NCI-H128 (cell line): ENCODE data around the gene STK35.

Source experiments
- DNase-seq: peaks from one replicate; lab custom pipeline; 2025; ENCODE audit not compliant: unreplicated experiment; lab: John Stamatoyannopoulos, UW

STK35 gene

DNA sequence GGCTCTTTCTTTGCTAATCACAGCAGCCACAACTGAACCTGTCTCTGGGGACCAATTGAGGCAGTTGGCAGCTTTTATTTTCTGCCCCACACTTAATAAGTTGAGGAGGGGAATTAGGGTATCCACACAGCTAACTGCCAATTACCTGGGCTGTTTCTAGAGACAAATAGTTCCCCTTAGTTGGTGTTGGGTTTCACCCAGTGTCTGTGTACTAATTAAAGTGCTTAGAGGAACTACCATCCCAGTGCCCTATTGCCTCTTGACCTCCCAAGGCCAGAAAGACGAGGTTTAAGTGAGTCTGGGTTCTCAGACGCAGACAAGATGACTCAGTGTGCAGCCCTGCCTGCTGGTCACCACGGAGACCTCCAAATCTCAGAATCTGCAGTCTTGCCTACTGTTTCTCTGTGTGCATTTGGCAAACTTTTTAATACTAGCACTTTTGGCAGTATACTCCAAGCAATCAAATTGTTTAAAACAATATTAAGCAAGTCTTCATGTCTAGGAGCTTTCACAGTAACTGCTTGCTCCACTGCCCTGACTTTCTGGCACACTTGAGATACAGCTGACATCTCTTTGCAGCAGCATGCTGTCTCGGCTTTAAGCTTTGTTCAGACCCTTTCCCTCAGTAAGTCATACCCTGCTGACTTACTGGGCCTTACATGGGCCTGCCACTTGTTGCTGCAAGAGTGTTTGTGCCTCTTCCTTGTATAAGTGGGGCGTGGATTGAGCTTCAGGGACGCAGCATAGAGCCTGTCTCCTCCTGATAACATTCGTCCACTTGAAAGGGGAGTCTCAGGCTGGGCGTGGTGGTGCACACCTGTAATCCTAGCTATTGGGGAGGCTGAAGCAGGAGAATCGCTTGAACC, 31.9 kb downstream of the STK35 start:
- no peak for DNase-seq

DNA sequence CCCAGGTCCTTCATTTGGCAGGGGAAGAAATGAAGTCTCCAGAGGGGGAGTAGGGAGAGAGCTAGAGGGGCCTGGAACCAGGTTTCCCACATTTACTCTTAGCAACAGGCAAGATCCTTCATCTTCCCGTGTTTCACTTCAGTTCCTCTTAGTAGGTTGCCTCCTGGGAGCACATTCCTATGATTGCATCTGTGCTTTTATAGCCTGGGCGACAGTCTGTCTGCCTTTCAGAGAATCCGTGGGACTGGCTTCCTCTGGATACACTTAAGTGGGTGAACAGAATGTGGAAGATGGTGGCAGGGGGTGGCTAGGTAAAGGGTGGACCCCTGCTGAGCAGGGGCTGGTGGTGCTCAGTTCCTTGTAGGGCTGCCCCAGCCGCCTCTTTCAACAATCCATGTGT, 33.4 kb downstream of the STK35 start:
- no peak for DNase-seq

DNA sequence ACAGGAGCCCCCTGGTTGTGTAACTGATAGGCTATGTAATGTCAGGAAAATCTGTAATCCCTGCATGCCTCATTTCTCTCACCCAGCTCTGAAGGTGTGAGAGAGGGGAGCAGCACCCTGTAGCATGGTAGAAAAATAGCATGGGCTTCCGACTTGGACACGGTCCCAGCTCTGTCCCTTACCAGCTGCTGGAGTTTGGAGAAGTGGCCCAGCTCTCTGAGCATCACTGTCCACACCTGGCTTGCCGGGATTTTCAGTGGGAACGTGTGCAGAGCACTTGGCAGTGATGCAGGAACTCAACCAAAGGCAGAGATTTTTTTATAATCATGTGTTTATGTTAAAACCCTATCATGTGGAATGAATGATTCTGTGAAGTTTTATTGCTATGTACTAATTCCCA, 34.6 kb downstream of the STK35 start:
- no peak for DNase-seq

DNA sequence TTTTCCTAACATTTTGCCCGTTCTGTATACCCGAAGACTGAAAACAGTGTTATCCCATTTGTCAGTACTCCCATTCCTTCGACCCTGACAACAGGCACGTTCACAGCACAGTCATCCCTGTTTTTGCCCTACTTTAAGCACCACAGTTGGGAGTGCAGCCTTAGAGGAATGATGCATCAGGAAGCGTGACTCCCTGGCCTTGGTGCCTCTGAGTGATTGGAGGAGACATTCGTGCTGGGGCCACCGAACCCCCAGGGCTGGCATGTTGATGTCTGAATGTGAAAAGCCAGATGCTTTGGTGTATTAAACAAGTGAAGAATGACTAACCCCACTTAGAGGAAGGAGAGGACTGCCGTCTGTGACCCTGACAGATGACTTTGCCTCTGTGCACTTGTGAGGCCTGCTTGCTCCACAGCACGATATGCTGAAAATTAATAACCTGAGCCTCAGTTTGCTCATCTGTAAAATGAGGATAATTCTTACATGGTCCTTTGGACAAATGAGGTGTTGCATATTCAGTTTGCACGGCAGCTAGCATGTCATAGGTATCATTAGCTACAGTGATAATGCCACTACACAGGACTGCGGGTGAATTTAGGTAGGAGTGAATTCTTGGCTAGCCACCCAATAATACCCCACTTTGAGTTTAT, 36.0 kb downstream of the STK35 start:
- no peak for DNase-seq

DNA sequence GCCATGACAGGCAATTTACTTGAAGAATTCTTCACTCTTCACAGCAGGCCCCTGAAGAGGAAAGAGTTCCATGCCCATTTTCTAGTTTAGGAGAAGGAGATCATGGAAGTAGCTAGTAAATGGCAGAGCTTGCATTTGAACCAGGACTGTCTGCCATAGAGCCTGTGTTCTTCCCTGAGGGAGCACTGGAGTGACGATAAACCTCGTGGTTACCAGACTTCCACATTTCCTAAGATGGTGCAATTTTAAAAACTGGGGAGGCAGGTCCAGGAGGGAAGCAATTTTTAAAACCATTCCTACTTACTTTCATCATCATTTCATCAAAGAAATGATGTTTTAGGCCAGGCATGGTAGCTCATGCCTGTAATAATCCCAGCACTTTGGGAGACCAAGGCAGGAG, 36.8 kb downstream of the STK35 start:
- DNase-seq: no peak

DNA sequence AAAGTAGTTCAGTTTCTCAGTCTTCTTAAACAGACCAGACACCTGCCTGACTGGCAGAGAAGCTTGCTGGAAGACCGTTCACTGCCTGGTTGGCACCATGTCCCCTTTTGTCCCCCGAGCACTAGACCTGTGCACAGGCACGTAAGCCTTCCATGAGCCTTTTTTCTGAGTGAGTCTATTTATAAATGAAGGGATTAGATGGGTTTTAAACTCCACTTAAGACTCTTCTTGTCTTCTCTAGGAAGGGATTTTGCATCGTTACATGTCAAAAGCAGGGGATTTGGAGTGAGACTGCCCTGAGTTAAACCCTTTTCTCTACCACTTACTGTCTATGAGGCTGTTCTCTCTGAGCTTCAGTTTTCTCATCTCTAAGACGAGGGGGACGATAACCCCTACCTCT, 37.6 kb downstream of the STK35 start:
- no peak for DNase-seq

DNA sequence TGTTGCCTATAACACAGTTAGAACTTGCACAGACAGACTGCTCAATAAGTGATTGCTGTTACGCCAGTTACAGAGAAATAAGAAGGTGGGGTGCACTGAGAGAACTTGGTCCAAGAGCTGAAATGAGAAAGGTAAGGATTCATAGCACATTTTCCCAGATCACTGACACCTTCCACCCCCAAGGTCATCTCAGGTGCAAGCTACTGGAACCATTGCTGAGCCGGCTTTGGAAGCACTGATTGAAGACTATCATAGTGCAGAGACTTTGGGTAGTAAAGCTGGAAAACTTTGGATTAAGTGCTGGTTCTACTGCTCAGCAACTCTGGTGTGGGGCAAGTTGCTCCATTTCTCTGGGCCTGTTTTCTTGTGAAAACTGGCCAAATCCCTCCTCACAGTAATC, 38.1 kb downstream of the STK35 start:
- DNase-seq: no peak

DNA sequence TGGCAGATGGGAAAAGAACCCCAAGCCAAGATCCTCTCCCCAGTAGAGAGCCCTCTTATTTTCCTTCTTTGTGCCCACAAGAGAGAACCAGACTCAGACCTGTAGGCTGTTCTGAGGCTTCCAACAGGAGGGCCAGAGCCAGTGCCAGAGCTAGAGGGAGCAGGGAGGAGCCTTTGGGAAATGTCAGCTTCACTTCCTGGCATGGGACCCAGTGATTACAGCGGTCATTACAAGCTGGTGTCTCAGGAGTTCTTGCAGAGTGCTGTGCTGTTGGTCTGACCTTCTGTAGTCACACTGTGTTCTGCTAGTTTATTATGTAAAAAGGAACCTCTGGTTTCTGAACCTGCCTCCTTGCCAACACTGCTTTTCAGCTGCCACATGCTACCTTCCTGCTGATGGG, 38.9 kb downstream of the STK35 start:
- no peak for DNase-seq

DNA sequence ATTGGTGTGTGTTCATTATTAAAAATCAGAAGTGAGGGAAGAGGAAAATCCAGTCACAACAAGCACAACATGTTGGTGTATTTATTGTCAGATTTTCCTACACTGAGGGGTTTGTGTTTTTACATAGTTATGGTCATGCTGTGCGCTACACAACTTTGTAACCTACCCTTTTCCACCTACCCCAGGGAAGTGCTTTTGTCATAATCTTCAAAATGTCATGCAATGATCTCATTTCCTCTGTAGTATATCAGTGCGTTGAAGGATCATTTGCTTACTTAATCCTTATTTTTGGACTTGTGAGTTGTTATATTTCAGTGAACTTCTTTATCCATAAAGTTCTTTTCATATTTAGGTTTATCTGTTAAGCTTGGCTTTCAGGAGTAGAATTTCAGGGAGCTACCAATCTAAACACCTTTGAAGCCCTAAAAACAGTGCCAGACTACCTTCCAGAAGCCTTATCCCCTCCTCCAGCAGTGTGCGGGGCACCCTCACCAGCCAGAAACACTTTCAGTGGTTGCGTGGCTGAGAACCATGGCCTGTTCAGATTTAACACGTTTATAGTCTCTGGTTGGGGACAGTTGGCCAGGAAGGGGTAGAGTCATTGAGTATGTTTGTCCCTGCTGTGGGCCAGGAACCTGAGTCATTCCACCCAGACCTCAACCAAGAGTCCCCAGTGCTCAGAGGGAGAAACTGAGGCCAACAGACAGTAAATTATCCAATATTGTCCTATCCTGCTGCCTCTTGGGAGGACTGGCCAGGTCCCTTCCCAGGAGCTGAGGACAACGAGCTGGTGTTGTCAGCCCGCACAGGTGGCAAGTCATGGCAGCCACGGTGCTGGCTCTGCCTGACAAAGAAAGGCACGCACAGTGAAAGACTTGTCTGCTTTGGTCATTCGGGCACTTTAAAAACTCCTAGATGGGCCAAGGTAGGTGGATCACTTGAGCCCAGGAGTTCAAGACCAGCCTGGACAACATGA, 40.3 kb downstream of the STK35 start:
- no peak for DNase-seq

DNA sequence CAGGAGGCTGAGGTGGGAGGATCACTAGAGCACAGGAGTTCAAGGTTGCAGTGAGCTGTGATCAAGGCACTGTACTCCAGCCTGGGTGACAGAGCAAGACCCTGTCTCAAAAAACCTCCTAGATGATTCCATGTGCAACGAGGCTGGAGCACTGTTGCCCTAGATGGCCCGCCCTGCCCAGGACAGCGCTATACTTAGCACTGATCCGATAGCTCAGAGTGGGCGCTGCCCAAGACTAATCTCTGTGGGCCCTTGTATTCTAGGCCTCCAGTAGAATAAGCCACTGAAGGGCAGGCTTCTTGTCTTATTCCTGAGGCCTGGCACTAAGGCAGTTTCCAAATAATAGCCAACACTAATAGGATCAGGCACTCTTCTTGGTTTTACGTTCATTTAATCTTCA, 41.0 kb downstream of the STK35 start:
- no peak for DNase-seq

DNA sequence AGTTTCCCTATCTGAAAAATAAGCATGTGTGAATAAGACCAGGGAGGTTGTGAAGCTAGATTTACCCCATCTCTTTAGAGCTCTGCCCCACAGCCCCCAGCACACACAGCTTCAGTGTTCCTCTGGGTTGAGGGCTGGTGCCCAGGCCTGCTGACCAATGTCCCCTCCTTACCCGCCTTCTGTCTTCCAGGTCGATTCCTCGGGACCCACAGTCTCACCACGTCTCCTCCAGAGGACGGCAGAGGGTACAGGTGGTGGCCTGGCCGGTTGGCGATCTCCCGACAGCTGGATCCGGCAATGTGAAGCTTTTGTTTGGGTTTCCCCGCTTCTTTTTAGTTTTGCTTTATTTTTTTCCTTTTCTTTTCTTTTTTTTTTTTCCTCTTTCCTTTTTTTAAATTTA, 42.0 kb downstream of the STK35 start:
- no peak for DNase-seq

DNA sequence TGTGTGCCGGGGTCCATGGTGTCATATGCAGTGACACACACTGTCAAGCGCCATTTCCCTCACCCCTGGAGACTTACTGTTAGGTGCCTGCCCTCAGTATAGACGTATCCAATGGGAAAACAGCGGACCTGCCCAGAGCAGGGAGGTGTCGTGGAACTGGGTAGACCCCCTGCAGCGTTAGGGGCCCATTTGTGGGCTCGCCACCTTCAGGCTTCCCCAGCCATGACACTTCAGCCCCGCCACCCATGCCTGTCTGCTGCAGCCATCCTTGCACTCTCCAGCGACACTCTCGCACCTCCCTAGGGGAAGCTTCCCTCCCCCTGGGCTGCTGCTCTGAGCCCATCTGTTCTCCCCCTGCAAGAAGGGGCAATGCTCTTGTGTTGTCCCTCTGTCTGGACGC, 43.2 kb downstream of the STK35 start:
- DNase-seq: no peak

DNA sequence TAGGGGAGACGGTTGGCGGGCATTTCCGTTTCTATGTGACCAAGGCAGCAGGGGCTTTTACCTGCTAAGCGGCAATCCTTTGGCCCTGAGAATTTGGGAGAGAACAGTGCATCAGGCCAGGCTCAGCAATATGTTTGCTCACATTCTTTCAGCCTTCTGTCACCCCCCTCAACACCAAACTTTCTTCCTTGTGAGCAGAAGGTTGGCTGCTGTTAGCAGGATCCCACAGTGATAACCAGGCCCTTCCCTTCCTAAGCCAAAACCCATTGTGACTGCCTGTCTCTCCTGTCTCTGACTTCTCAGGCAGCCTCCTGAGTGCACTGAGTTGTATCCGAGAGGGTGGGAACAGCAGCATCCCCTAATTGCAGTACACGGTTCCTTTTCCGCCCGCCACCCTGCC, 43.7 kb downstream of the STK35 start:
- no peak for DNase-seq

DNA sequence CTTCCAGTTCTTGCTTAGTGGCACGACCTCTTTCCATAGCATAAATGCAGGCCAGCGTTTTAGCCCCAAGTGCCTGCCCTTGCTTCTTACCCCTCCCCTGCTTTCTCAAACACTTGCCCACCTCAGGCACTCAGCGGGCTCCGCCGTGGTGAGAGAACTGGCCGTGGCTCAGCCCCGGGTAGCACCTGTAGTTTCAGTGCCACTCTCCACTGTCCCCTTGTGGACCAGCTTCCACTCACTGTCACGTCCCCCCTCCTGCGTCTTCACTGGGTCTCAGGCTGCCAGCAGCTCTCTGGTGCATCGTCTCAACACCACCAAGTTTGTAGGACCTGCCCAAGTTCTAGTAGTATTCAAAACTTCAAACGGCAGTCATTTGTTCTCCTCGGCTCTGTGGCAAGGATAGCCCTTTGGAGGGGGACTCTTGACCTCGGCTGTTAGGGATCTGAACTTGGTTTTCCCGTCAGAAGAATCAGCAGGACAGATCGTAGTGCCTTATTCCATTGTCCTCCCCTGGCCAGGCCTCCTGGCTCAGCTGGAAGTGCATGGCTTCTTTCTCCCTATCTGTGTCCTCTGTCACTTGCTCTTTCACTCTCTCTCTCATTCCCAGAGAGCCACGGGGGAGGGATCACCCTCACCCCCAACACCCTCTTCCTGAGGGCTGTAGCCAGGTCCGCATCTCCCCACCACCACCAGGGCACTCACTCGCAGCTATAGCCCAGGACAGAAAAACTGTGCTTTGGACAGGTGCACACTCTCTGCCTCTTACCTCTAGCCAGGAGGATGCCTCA, 44.6 kb downstream of the STK35 start:
- no peak for DNase-seq

DNA sequence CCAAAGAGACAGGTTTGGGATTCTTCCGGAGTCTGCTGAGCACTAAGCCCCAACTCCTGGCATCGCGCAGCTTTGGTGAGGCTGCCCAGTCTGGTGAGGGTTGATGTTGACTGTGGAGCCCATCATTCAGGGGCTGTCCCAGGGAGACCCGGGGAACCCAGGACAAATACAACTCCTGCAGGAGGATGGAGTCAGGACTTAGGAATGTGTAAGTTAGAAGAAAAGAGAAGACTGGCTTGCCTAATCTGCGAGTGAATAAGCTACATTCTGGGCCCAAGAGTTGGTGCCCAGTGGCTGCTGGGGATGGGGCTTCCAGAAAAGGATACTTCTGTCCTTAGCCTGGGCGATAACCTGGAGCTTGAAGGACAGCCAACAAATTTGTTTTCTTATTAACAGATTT, 47.9 kb downstream of the STK35 start:
- DNase-seq: no peak

DNA sequence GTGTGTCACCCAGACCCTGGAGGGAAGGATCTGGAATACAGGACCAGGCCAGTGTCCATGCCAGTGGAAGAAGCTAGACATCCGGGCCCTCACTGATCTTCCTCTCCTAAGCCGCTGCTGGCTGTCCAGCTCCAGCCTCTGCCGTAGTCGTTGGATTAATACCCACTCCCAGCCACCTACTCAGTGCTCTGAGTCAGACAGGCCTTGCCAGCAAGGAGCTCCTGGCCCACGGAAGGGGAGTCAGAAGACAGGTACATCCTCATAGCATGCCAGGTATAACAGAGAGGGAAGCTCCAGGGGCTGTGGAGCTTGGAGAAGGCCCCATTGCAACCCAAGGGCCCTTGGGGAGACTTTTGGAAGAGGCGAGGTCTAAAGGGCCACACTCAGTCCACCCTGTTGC, 49.0 kb downstream of the STK35 start:
- no peak for DNase-seq

DNA sequence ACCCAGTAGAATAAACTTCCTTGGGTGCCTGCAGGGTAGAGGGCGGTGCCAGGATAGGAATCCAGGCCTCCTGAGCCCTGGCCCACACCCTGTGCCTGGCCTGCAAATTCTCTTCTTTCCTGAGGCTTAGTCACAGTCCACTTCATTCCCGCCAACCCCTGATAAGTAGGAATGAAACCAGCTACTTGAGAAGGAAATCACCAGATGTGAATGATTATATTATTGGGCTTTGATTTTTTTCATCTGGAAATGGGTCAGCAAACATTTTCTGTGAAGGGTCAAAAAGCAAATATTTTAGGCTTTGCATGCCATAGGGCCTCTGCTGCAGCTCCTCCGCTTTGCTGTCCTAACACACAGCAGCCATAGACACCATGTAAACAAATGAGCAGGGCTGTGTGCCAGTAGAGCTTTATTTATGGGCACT, 50.2 kb downstream of the STK35 start:
- DNase-seq: no peak

DNA sequence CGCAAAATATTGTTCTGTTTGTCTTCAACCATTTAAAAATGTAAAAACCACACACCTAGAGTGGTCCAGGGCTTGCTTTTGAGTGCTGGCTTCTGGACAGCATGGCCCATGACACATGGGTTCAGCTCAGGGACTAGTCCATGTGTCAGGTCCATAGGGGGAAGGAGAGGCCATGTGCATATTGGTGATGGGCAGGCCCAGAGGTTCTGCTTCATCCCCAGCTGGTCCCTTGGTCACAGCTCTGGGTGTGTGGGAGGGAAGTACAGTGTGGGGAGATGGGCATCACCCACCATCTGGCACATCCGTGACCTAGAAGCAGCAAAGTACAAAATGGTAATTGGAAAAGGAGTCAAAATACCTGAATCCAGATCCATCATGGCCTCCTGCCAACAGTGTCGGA, 50.7 kb downstream of the STK35 start:
- DNase-seq: no peak

DNA sequence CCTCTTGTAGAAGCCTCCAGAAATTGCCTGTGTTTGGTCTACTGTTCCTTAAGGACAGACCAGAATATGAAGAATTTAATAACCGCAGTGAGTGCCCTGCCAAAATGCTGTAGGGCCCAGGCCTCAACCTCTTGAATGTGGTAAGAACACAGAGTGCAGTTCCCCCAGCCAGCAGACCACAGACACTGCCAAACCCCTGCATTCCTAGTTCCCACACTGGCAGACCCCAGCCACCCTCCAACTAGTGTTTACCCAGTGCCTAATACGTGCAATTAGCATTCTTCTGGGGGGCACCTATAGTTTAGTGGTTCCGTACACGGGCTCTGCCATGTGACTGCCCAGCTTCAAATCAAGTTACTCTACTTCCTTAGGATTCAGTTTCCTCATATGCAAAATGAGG, 51.7 kb downstream of the STK35 start:
- DNase-seq: no peak

DNA sequence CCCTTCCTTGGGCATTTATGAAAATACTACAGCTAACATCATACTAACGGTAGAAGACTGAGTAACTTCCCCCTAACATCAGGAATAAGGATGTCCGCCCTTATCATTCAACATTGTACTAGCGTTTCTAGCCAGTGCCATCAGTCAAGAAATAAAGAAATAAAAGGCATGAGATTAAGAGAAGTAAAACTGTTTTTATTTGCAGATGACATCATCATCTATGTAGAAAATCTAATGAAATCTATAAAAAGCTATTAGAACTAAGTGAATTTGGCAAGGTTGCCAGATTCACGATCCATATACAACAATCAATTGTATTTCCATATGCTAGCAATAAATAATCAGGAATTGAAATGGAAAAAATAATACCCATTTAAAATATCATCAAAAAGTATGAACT, 54.6 kb downstream of the STK35 start:
- no peak for DNase-seq
